ENCODE data around the gene NTSR1.

DNA sequence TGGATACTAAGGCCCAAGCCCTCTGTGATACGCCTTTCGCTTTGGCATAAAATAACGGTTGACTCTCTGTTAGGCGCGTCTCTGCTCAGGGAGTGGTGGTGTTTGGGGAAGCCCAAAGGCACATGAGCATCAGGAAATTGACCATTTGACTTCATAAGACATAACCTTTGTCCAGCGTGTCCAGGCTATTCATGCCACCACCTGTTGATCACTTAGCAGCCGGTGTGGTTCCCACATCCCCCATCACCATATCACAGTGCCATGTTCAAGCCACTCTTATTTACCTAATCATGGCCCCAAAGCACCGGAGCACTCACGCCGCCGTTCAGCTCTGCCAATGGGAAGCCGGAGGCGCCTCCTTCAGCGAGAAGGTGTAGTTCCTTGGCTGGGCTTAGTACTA, 38.5 kb upstream of the NTSR1 start:
- TF ChIP-seq ZNF274 (IDR thresholded peaks at IDR 0.05; ENCODE audit: low read depth, low read length), result no peak
- TF ChIP-seq SUZ12 (IDR thresholded peaks at IDR 0.05; ENCODE audit: extremely low read depth, insufficient read depth, insufficient read length), result no peak
- no peak for TF ChIP-seq YY1 (IDR thresholded peaks at IDR 0.05; ENCODE audit: insufficient read depth, insufficient read length)

Data from NT2/D1 (cell line).